IMR-90 (cell line): ENCODE results near the gene DLG3. TPM values are rescaled to one million over a fixed set of nuclear protein-coding genes. Genes with fewer than 3 reads are reported as not detected.

ENCODE experiments used
- ATAC-seq: fragments of 200-7000 bp; cut with Tn5 transposase; 2 replicates; pipeline ENCODE4 v1.9.1; 2020; ENCODE audit warnings: low read depth, mild to moderate bottlenecking, moderate library complexity
- BruUV-seq: library from RNA; stranded (reverse); fragments of 400-500 nt; replicated peaks from 2 replicates; lab custom pipeline; 2021; lab: Mats Ljungman, UMichigan
- CTCF ChIA-PET: fragments of 300-600 bp; formaldehyde crosslinking; extraction: SDS; loops from one replicate; lab custom pipeline; 2021; ENCODE audit warnings: antibody characterized with exemption; lab: Yijun Ruan, JAX
- POLR2A ChIA-PET: fragments of 300-600 bp; sonication (Branson Sonifier 250); formaldehyde crosslinking; loops from one replicate; lab custom pipeline; 2022; ENCODE audit warnings: antibody characterized with exemption; ENCODE audit not compliant: unreplicated experiment; lab: Charles Lee
- DNase-seq: peaks from one replicate; pipeline ENCODE4 v3.0.0; 2013
- H2AFZ ChIP-seq: replicated peaks from 2 replicates; pipeline ENCODE3; 2013; ENCODE audit warnings: low read length, mild to moderate bottlenecking; ENCODE audit not compliant: poor library complexity
- H2AK5ac ChIP-seq: 2 replicates; pipeline ENCODE4 v1.6.1; 2013; ENCODE audit warnings: low read depth, low read length, inconsistent platforms
- H2AK9ac ChIP-seq: replicated peaks from 2 replicates; pipeline ENCODE3; 2013; ENCODE audit warnings: mild to moderate bottlenecking, low read depth, low read length, moderate library complexity; ENCODE audit not compliant: poor library complexity
- H2BK120ac ChIP-seq: 2 replicates; pipeline ENCODE4 v1.6.1; 2013; ENCODE audit warnings: low read depth, low read length, inconsistent platforms
- H2BK15ac ChIP-seq: 3 replicates; pipeline ENCODE4 v1.6.1; 2013; ENCODE audit warnings: low read depth, low read length, inconsistent platforms
- H2BK20ac ChIP-seq: 2 replicates; pipeline ENCODE4 v1.6.1; 2013; ENCODE audit warnings: low read depth, mild to moderate bottlenecking, inconsistent platforms, low read length, moderate library complexity
- H2BK5ac ChIP-seq: 2 replicates; pipeline ENCODE4 v1.6.1; 2013; ENCODE audit warnings: mild to moderate bottlenecking, low read depth, low read length, inconsistent platforms; ENCODE audit not compliant: poor library complexity, severe bottlenecking
- H3K14ac ChIP-seq: replicated peaks from 2 replicates; pipeline ENCODE4 v1.6.1; 2013; ENCODE audit warnings: low read depth, low read length, inconsistent platforms
- H3K18ac ChIP-seq: 2 replicates; pipeline ENCODE4 v1.6.1; 2013; ENCODE audit warnings: low read depth, low read length, control low read depth
- H3K23ac ChIP-seq: 2 replicates; pipeline ENCODE4 v1.6.1; 2013; ENCODE audit warnings: low read depth, low read length, inconsistent platforms
- H3K27ac ChIP-seq: 2 replicates; pipeline ENCODE4 v1.5.1; 2013; ENCODE audit warnings: mild to moderate bottlenecking, control low read depth, low read length; ENCODE audit not compliant: insufficient read depth
- H3K27me3 ChIP-seq: 2 replicates; pipeline ENCODE4 v1.6.1; 2013; ENCODE audit warnings: low read length; ENCODE audit not compliant: control insufficient read depth, insufficient read depth
- H3K36me3 ChIP-seq: 2 replicates; pipeline ENCODE4 v1.6.1; 2013; ENCODE audit warnings: low read length, mixed read lengths; ENCODE audit not compliant: control insufficient read depth, insufficient read depth
- H3K4ac ChIP-seq: 2 replicates; pipeline ENCODE4 v1.6.1; 2013; ENCODE audit warnings: low read depth, low read length, inconsistent platforms
- H3K4me1 ChIP-seq: 2 replicates; pipeline ENCODE4 v1.6.1; 2013; ENCODE audit warnings: low read length, mixed read lengths; ENCODE audit not compliant: control insufficient read depth, insufficient read depth
- H3K4me2 ChIP-seq: 2 replicates; pipeline ENCODE4 v1.6.1; 2013; ENCODE audit warnings: low read depth, mild to moderate bottlenecking, control low read depth, low read length, moderate library complexity
- H3K4me3 ChIP-seq: 2 replicates; pipeline ENCODE4 v1.5.1; 2013; ENCODE audit warnings: low read depth, mild to moderate bottlenecking, control low read depth, low read length, moderate library complexity; ENCODE audit not compliant: insufficient read depth
- H3K56ac ChIP-seq: 2 replicates; pipeline ENCODE4 v1.6.1; 2013; ENCODE audit warnings: low read length, inconsistent platforms; ENCODE audit not compliant: insufficient read depth; ENCODE audit errors: extremely low read depth
- H3K79me1 ChIP-seq, 2 experiments: 2 replicates each; pipeline ENCODE4 v1.6.1; 2013; ENCODE audit warnings: low read length in 2 of 2, inconsistent platforms in 1 of 2, low read depth in 1 of 2
- H3K9ac ChIP-seq: 2 replicates; pipeline ENCODE4 v1.6.1; 2013; ENCODE audit warnings: low read depth, low read length, control low read depth
- H3K9me1 ChIP-seq: 2 replicates; pipeline ENCODE4 v1.6.1; 2013; ENCODE audit warnings: low read length, inconsistent platforms; ENCODE audit not compliant: insufficient read depth
- H3K9me3 ChIP-seq: 2 replicates; pipeline ENCODE4 v1.6.1; 2013; ENCODE audit warnings: low read length; ENCODE audit not compliant: control insufficient read depth, insufficient read depth
- H4K20me1 ChIP-seq: 2 replicates; pipeline ENCODE4 v1.6.1; 2013; ENCODE audit warnings: low read length, inconsistent platforms; ENCODE audit not compliant: insufficient read depth
- H4K5ac ChIP-seq: 2 replicates; pipeline ENCODE4 v1.6.1; 2013; ENCODE audit warnings: mild to moderate bottlenecking, low read depth, low read length, control low read depth
- H4K8ac ChIP-seq, 2 experiments: 2 replicates each; pipeline ENCODE4 v1.6.1; 2013; ENCODE audit warnings: low read depth in 2 of 2, low read length in 2 of 2, control low read depth in 1 of 2, inconsistent platforms in 1 of 2
- H4K91ac ChIP-seq: 2 replicates; pipeline ENCODE4 v1.6.1; 2013; ENCODE audit warnings: low read depth, low read length, inconsistent platforms; ENCODE audit not compliant: insufficient read depth
- BHLHE40 ChIP-seq: fragments of 150-350 bp; IDR thresholded peaks from 2 replicates; pipeline ENCODE4 v1.6.1; 2016; ENCODE audit warnings: mild to moderate bottlenecking, low read depth, low read length
- FOS ChIP-seq: fragments of 150-350 bp; IDR thresholded peaks from 2 replicates; pipeline ENCODE4 v1.6.1; 2016; ENCODE audit warnings: low read depth, low read length
- MAFK ChIP-seq: IDR thresholded peaks from 2 replicates; pipeline ENCODE4 v1.6.1; 2012; ENCODE audit warnings: low read depth, low read length, improper control_type of control experiment
- MAZ ChIP-seq: IDR thresholded peaks from 2 replicates; pipeline ENCODE4 v1.6.1; 2012; ENCODE audit warnings: low read depth, mild to moderate bottlenecking, low read length, improper control_type of control experiment, moderate library complexity, borderline replicate concordance
- SMC3 ChIP-seq: fragments of 150-350 bp; IDR thresholded peaks from 2 replicates; pipeline ENCODE4 v1.6.1; 2016; ENCODE audit warnings: low read depth, mild to moderate bottlenecking, antibody characterized with exemption, low read length, moderate library complexity
- WGBS, 2 experiments: methylation state at CpG; one replicate each; pipeline versions ENCODE4 v1.1.5 to v1.1.7; 2013; ENCODE audit warnings: missing lambda C conversion rate in 2 of 2; ENCODE audit not compliant: insufficient read length in 1 of 2; ENCODE audit errors: extremely low coverage in 2 of 2; 5-methylcytosine and 5-hydroxymethylcytosine counted together
- dilution Hi-C: fragments of 300-500 bp; cut with HindIII; formaldehyde crosslinking; loops from one replicate; pipeline ENCODE4 v1.14.3; 2018; ENCODE audit warnings: low sequenced_read_pairs; ENCODE audit not compliant: unreplicated experiment
- in situ Hi-C: fragments of 300-500 bp; cut with MboI; formaldehyde crosslinking; loops from 3 replicates; pipeline ENCODE4 v1.14.3; 2019; ENCODE audit warnings: low sequenced_read_pairs, inconsistent platforms, mixed read lengths
- intact Hi-C: fragments of 100-400 bp; cut with micrococcal nuclease; formaldehyde crosslinking; loops from 2 replicates; pipeline ENCODE4 v1.10.0; 2022
- polyA plus RNA-seq, 3 experiments: library from polyadenylated mRNA; depleted of rRNA; stranded (reverse); fragments of >200 nt; gene quantifications; 2 replicates each; pipeline ENCODE4 v1.2.3, GENCODE V29; 2012; ENCODE audit warnings: low replicate concordance in 1 of 3
- total RNA-seq: library from RNA; depleted of rRNA; stranded (reverse); fragments of >200 nt; gene quantifications from 2 replicates; pipeline ENCODE4 v1.2.3, GENCODE V29; 2012

DLG3 gene
- total and polyA plus RNA-seq, 2 of the 4 experiments (the other 2 are of a cell fraction) = 11.0 to 27.1 TPM

DNA sequence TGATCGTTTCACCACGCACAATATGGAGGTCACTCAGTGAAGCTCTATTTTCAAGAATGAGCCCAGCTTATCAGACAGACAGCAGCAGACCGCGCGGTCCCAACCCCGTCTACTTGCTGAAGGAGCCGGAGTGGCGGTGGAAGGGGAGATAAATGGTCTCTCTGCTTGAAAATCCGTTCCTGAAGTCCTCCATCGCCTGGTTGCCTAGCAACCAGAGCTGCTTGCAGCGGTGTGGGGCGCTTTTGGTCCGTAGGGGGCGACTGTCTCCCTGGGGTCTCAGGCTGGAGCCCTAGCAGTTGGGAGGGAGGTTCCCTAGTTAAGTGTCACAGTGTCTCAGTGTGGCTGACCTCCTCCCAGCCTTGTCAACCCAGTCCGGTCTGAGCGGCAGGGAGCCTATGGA, 8.3 kb upstream of the DLG3 start:
- Histone ChIP-seq H3K4me3 (no peak overlapping the region), H2AK9ac (peak overlapping the region; percentile 37), H3K27ac (no peak overlapping the region), H3K9me1 (0 out of 2 replicates have a peak, but pooled peaks cover 7% of the 10 kb centered on the region), H2BK5ac (no peak overlapping the region), H3K27me3 (peaks cover 2% of the 10 kb centered on the region; the same call in 1 of the 2 replicates), H3K23ac (no peak overlapping the region), H2AFZ (no peak overlapping the region), H4K5ac (no peak overlapping the region), H3K9me3 (no peaks in the 10 kb centered on the region), H3K36me3 (no peaks in the 10 kb centered on the region), H2AK5ac (no peak overlapping the region), H4K8ac (no peak overlapping the region), H4K20me1 (no peaks in the 10 kb centered on the region), H3K56ac (no peak overlapping the region), H2BK20ac (no peak overlapping the region), H3K4me2 (no peak overlapping the region), H2BK15ac (no peak overlapping the region), H4K91ac (no peak overlapping the region), H3K79me1 (peaks cover 4 to 21% of the 10 kb centered on the region in 2 experiments; a peak in 3 of 4 replicates), H2BK120ac (no peak overlapping the region), H3K4me1 (peaks cover 4% of the 10 kb centered on the region; the same call in 1 of the 2 replicates), H3K18ac (no peak overlapping the region), H3K9ac (no peak overlapping the region), H3K14ac (no peak overlapping the region), H3K4ac (no peak overlapping the region)
- ChIA-PET CTCF (no interaction called here), POLR2A (no interaction called here)
- in situ Hi-C loops (no loop called here), intact Hi-C loops (no loop called here), dilution Hi-C loops (no loop called here)
- no peak for TF ChIP-seq BHLHE40
- no peak for TF ChIP-seq SMC3
- TF ChIP-seq MAZ = no peak
- no peak for TF ChIP-seq FOS
- no peak for TF ChIP-seq MAFK
- DNase-seq (no peak), ATAC-seq (no peak)
- WGBS, 2 experiments = no CpG with 5 or more reads among the region's 16 CpGs
- BruUV-seq = no TSS peak
